PFSK-1 (cell line): ENCODE data around the gene ZNF227.

ENCODE experiments used
- FOXP2 ChIP-seq: optimal IDR thresholded peaks from 2 replicates; pipeline ENCODE3; 2011; ENCODE audit warnings: borderline replicate concordance, control low read depth, inconsistent platforms; ENCODE audit not compliant: insufficient read depth; ENCODE audit errors: extremely low read length, extremely low read depth
- POLR2AphosphoS5 ChIP-seq: IDR thresholded peaks from 2 replicates; pipeline ENCODE4 v1.6.1; 2012; ENCODE audit warnings: low read depth, mild to moderate bottlenecking, control low read depth, low read length, moderate library complexity
- SIN3A ChIP-seq: IDR thresholded peaks from 2 replicates; pipeline ENCODE4 v1.6.1; 2012; ENCODE audit warnings: mild to moderate bottlenecking, low read length, moderate library complexity, borderline replicate concordance; ENCODE audit not compliant: insufficient read depth
- TAF1 ChIP-seq: IDR thresholded peaks from 2 replicates; pipeline ENCODE4 v1.6.1; 2012; ENCODE audit warnings: low read length, control low read depth, borderline replicate concordance; ENCODE audit not compliant: insufficient read depth
- TF ChIP-seq, protein P1 (sequence below), 2 experiments: IDR thresholded peaks; 2 replicates each; pipeline versions ENCODE4 v1.6.1 to v1.8.0; 2011 to 2012; ENCODE audit warnings: low read depth in 2 of 2, low read length in 2 of 2, control low read depth in 1 of 2, inconsistent platforms in 1 of 2, mild to moderate bottlenecking in 1 of 2, moderate library complexity in 1 of 2; ENCODE audit not compliant: insufficient read depth in 1 of 2

Gene ZNF227

DNA sequence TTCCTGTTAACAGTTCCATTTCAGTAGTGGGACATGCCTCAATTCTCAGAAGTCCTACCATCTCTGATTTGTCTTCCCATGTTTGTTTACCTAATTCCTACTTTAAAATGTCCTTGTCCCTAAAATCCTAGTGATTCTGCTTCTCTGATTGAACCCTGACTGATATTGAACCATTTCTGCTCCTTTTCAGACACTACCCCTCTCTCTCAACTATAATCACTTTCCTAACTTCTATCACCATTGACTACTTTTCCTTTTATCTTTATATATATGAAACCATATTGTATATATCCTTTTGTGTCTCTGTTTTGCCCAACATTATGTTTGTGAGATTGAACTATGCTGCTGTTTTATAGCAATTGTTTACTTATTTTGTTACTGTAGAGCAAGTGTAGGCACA is 15.6 kb upstream of the ZNF227 start:
- TF ChIP-seq SIN3A (no peak), FOXP2 (no peak), POLR2AphosphoS5 (no peak), TAF1 (no peak)
- TF ChIP-seq, protein P1, sequence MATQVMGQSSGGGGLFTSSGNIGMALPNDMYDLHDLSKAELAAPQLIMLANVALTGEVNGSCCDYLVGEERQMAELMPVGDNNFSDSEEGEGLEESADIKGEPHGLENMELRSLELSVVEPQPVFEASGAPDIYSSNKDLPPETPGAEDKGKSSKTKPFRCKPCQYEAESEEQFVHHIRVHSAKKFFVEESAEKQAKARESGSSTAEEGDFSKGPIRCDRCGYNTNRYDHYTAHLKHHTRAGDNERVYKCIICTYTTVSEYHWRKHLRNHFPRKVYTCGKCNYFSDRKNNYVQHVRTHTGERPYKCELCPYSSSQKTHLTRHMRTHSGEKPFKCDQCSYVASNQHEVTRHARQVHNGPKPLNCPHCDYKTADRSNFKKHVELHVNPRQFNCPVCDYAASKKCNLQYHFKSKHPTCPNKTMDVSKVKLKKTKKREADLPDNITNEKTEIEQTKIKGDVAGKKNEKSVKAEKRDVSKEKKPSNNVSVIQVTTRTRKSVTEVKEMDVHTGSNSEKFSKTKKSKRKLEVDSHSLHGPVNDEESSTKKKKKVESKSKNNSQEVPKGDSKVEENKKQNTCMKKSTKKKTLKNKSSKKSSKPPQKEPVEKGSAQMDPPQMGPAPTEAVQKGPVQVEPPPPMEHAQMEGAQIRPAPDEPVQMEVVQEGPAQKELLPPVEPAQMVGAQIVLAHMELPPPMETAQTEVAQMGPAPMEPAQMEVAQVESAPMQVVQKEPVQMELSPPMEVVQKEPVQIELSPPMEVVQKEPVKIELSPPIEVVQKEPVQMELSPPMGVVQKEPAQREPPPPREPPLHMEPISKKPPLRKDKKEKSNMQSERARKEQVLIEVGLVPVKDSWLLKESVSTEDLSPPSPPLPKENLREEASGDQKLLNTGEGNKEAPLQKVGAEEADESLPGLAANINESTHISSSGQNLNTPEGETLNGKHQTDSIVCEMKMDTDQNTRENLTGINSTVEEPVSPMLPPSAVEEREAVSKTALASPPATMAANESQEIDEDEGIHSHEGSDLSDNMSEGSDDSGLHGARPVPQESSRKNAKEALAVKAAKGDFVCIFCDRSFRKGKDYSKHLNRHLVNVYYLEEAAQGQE (IDR thresholded peaks at IDR 0.05; ENCODE audit: insufficient read depth in 1 of 2, low read depth in 2 of 2, low read length in 2 of 2), result no peak

GRCh38 chr19:44202470-44202869 is 9.9 kb upstream of the ZNF227 start:
- TF ChIP-seq, protein P1 (IDR thresholded peaks at IDR 0.05; ENCODE audit: insufficient read depth in 1 of 2, low read depth in 2 of 2, low read length in 2 of 2), result no peak
- no peak for TF ChIP-seq FOXP2
- no peak for TF ChIP-seq POLR2AphosphoS5

DNA sequence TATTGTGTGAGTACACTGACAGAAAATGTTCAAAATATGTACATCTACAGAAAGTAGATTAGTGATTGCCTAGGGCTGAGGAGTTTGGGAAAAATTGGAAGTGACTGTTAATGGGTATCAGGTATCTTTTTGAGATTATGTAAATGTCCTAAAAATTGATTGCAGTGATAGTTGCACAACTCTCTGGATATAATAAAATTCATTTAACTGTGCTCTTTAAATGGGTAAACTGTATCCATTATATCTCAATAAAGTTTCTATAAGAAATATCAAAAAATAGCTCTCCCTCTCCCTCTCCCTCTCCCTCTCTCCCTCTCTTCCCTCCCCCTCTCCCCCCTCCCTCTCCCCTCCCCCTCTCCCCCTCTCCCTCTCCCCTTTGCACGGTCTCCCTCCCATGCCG is 9.4 kb upstream of the ZNF227 start:
- TF ChIP-seq SIN3A, result no peak
- TF ChIP-seq, protein P1 (IDR thresholded peaks at IDR 0.05; ENCODE audit: insufficient read depth in 1 of 2, low read depth in 2 of 2, low read length in 2 of 2), result no peak
- no peak for TF ChIP-seq POLR2AphosphoS5
- no peak for TF ChIP-seq TAF1
- TF ChIP-seq FOXP2, result no peak

DNA sequence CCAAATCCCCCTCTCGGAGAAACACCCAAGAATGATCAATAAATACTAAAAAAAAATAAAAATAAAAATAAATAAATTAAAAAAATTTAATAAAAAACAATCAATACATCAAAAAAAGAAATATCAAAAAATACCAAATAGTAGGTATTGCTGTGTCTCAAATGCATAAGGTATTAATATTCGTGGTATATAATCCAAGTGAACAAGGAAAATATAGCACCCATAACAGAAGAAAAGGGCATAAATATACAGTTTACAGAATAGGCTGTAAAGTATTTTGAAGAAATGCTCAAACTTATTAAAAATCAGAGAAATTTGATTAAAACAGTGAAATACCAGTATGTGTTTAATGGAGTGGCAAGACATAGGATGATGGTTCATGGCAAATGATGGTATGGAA is 7.6 kb upstream of the ZNF227 start:
- TF ChIP-seq, protein P1 (IDR thresholded peaks at IDR 0.05; ENCODE audit: insufficient read depth in 1 of 2, low read depth in 2 of 2, low read length in 2 of 2), result no peak
- no peak for TF ChIP-seq SIN3A
- TF ChIP-seq FOXP2, result no peak
- no peak for TF ChIP-seq POLR2AphosphoS5
- TF ChIP-seq TAF1, result no peak

DNA sequence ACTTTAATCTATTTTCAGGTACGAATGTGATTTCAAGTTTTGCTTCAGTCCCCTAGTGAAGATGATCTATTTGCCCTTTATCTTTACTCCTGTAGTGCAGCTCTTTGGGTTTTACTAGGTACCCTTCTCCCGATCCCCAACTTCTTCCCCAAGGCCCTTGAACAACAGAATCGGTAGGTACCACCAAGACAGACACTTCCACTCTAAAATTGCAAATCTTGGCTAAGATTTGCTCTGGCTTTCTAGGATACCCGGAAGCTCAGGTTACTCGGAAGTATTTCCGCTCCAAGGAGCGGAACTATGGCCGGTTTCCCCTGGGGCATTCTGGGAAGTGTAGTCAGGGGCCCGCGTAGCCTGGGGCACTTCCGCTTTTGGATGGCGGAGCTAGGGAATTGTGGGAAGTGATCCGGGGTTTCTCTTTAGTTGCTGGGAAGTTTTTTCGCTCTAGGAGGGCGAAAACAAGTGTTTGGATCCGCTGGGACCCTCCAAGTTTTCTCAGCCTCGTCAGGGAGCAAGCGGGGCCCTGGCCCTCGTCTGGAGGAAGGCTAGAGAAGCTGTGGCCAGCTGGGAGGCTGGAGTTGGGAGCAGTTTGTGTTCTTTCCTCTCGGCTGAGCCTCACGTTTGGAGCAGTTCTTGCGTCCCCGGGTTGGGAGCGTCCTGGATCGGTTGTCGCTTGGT is 5.1 kb upstream of the ZNF227 start:
- peak; percentile 63; the same call in 1 of the 2 replicates for TF ChIP-seq TAF1
- peak; percentile 84 for TF ChIP-seq POLR2AphosphoS5
- TF ChIP-seq SIN3A, result no peak
- TF ChIP-seq FOXP2, result no peak
